HepG2 (cell line): ENCODE results near the gene RIBC1. TPM values are rescaled to one million over a fixed set of nuclear protein-coding genes. Genes with fewer than 3 reads are reported as not detected.

ENCODE experiments used
- ATAC-seq: fragments of 200-7000 bp; cut with Tn5 transposase; 3 replicates; pipeline ENCODE4 v1.9.1; 2020; ENCODE audit warnings: mild to moderate bottlenecking, moderate library complexity
- BruUV-seq: library from RNA; stranded (reverse); fragments of 400-500 nt; replicated peaks from 2 replicates; lab custom pipeline; 2021; lab: Mats Ljungman, UMichigan
- CTCF ChIA-PET: fragments of 300-600 bp; formaldehyde crosslinking; extraction: SDS; loops from one replicate; lab custom pipeline; 2021; ENCODE audit warnings: low total read pairs, inconsistent platforms, low intra/inter-chr PET ratio; lab: Yijun Ruan, JAX
- POLR2A ChIA-PET: fragments of 350-600 bp; sonication (Branson Sonifier 250); formaldehyde crosslinking; loops from one replicate; lab custom pipeline; 2020; ENCODE audit warnings: antibody characterized with exemption, inconsistent platforms; lab: Yijun Ruan, JAX
- DNase-seq: peaks from one replicate; pipeline ENCODE4 v3.0.0-alpha.2; 2015; ENCODE audit warnings: low spot score
- FAIRE-seq: peaks from 3 replicates; lab custom pipeline; 2011; peaks lifted over from hg19 to GRCh38; lab: Jason Lieb, UNC
- H2AFZ ChIP-seq: one replicate; pipeline ENCODE4 v1.6.1; 2011; ENCODE audit warnings: low read length, inconsistent platforms
- H3K27ac ChIP-seq: fragments of 300-600 bp; 3 replicates; pipeline ENCODE4 v1.8.0; 2011; ENCODE audit warnings: mixed run types, mild to moderate bottlenecking, mixed read lengths, low read length, inconsistent platforms; ENCODE audit not compliant: insufficient read depth; ENCODE audit errors: extremely low read length
- H3K27me3 ChIP-seq, 2 experiments: fragments of 200-600 bp in 1 of 2; 2 replicates in 1 of 2; 3 replicates in 1 of 2; pipeline versions ENCODE4 v1.6.0 to v1.8.0; 2011; ENCODE audit warnings: low read length in 2 of 2, mild to moderate bottlenecking in 2 of 2, moderate library complexity in 2 of 2, inconsistent platforms in 1 of 2; ENCODE audit not compliant: insufficient read depth in 2 of 2, control insufficient read depth in 1 of 2
- H3K36me3 ChIP-seq, 2 experiments: fragments of 200-600 bp in 1 of 2; replicated peaks in 1 of 2; 2 replicates in 1 of 2; 3 replicates in 1 of 2; pipeline versions ENCODE4 v1.5.1 to v1.8.0; 2011; ENCODE audit warnings: low read length in 2 of 2, inconsistent platforms in 1 of 2; ENCODE audit not compliant: insufficient read depth in 2 of 2, control insufficient read depth in 1 of 2
- H3K4me1 ChIP-seq: 2 replicates; pipeline ENCODE4 v1.5.1; 2012; ENCODE audit warnings: low read length, inconsistent platforms; ENCODE audit not compliant: insufficient read depth
- H3K4me2 ChIP-seq: 2 replicates; pipeline ENCODE4 v1.6.0; 2011; ENCODE audit warnings: low read depth, low read length, inconsistent platforms
- H3K4me3 ChIP-seq, 3 experiments: fragments of 200-600 bp in 1 of 3; sonication (generic), shearing (Covaris generic) in 1 of 3; replicated peaks in 1 of 3; 2 replicates each; pipeline ENCODE4 v1.5.1; 2011 to 2016; ENCODE audit warnings: low read length in 3 of 3, inconsistent platforms in 2 of 3, low read depth in 2 of 3, mild to moderate bottlenecking in 2 of 3, control low read depth in 1 of 3, mixed read lengths in 1 of 3; ENCODE audit not compliant: insufficient read depth in 1 of 3
- H3K79me2 ChIP-seq: one replicate; pipeline ENCODE4 v1.6.1; 2011; ENCODE audit warnings: low read length, inconsistent platforms; ENCODE audit not compliant: insufficient read depth
- H3K9ac ChIP-seq: 2 replicates; pipeline ENCODE4 v1.6.0; 2011; ENCODE audit warnings: mild to moderate bottlenecking, low read depth, low read length, inconsistent platforms; ENCODE audit not compliant: insufficient read depth
- H3K9me3 ChIP-seq: 2 replicates; pipeline ENCODE4 v1.5.1; 2012; ENCODE audit warnings: mild to moderate bottlenecking, low read length
- H4K20me1 ChIP-seq: 2 replicates; pipeline ENCODE4 v1.6.0; 2011; ENCODE audit warnings: inconsistent platforms, mild to moderate bottlenecking, low read length, moderate library complexity; ENCODE audit not compliant: insufficient read depth
- SMC3 ChIP-seq: IDR thresholded peaks from 2 replicates; pipeline ENCODE4 v1.6.1; 2011; ENCODE audit warnings: low read length, improper control_type of control experiment
- STAG1 ChIP-seq: sonication (generic); formaldehyde crosslinking; IDR thresholded peaks from 2 replicates; pipeline ENCODE4 v1.4.0; 2020; ENCODE audit warnings: missing genetic modification reagents
- ZNF354B ChIP-seq: sonication (generic); formaldehyde crosslinking; IDR thresholded peaks from 2 replicates; pipeline ENCODE4 v1.8.0; 2022; ENCODE audit warnings: mild to moderate bottlenecking, missing genetic modification reagents
- WGBS: methylation state at CpG from one replicate; pipeline ENCODE4 v1.1.6; 2017; ENCODE audit warnings: low lambda C conversion rate; 5-methylcytosine and 5-hydroxymethylcytosine counted together
- in situ Hi-C: cut with HindIII; loops from 2 replicates; pipeline ENCODE4 v1.10.0; 2017; ENCODE audit warnings: low pct_unique_long_range_greater_than_20kb; ENCODE audit not compliant: extremely low pct_ligation_motif_present
- intact Hi-C: fragments of 100-400 bp; cut with micrococcal nuclease; formaldehyde crosslinking; loops from one replicate; pipeline ENCODE4 v1.10.0; 2022; ENCODE audit not compliant: unreplicated experiment
- polyA plus RNA-seq, 8 experiments: library from polyadenylated mRNA; depleted of rRNA in 3 of 8; stranded (reverse) in 7 of 8; unstranded in 1 of 8; fragments of >200 nt; fragmentation: Illumina TruSeq in 4 of 8; extraction: Trizol in 4 of 8; gene quantifications; 2 replicates each; pipeline versions ENCODE4 v1.2.1 to v1.2.3, GENCODE V29; 2011 to 2016; ENCODE audit warnings: low read depth in 4 of 8, missing spikeins in 1 of 8, mixed read lengths in 1 of 8; ENCODE audit not compliant: insufficient read depth in 1 of 8
- total RNA-seq, 5 experiments: library from RNA; depleted of rRNA; stranded (reverse); fragments of >200 nt; fragmentation: Illumina TruSeq; extraction: Trizol; gene quantifications; 2 replicates each; pipeline ENCODE4 v1.2.3, GENCODE V29; 2016; ENCODE audit warnings: low read depth in 1 of 5
- TF ChIP-seq, protein P1 (sequence below): sonication (generic); formaldehyde crosslinking; IDR thresholded peaks from 2 replicates; pipeline ENCODE4 v1.4.0; 2020; ENCODE audit warnings: missing genetic modification reagents
- TF ChIP-seq, protein P2 (sequence below): sonication (generic); formaldehyde crosslinking; IDR thresholded peaks from 2 replicates; pipeline ENCODE4 v1.5.0; 2020; ENCODE audit warnings: mild to moderate bottlenecking, missing genetic modification reagents, moderate library complexity

RIBC1 gene
- total and polyA plus RNA-seq, 2 of the 13 experiments (the other 11 are each of a cell fraction or from before 2014, with no cell fraction given), result 0.55 TPM; not detected in 1

DNA sequence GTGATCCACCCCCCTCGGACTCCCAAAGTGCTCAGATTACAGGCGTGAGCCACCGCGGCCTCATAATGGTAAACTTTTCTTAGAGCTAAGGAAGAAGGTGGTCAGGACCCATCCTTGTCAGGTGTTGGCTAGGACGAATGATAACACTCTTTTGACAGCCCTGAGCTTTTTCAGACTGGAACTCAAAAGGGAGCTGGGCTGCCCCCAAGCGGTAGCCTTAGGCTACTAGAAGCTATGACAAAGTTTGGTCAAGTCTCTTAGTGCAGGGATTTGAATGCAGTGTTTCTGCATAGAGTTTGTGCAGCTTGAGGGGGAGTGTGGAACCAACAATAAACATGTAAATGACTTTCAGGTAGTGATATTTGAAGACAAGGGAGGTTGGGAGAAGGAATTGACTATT is 23.3 kb downstream of the RIBC1 start:
- CTCF ChIA-PET, result interaction anchor here (1.1 to 2.6 kb wide), 2 partner anchors 128 to 133 kb away, joined by 9 to 10 read pairs; no protein-coding TSS in a partner anchor
- Histone ChIP-seq H2AFZ (no peak overlapping the region), H3K36me3 (no peaks in the 10 kb centered on the region), H3K79me2 (no peaks in the 10 kb centered on the region), H4K20me1 (no peaks in the 10 kb centered on the region), H3K27me3 (no peaks in the 10 kb centered on the region), H3K4me1 (no peaks in the 10 kb centered on the region), H3K4me3 (no peak overlapping the region), H3K9me3 (no peaks in the 10 kb centered on the region), H3K27ac (no peak overlapping the region), H3K4me2 (no peak overlapping the region), H3K9ac (no peak overlapping the region)
- FAIRE-seq, result peak; percentile 39
- TF ChIP-seq, protein P1, sequence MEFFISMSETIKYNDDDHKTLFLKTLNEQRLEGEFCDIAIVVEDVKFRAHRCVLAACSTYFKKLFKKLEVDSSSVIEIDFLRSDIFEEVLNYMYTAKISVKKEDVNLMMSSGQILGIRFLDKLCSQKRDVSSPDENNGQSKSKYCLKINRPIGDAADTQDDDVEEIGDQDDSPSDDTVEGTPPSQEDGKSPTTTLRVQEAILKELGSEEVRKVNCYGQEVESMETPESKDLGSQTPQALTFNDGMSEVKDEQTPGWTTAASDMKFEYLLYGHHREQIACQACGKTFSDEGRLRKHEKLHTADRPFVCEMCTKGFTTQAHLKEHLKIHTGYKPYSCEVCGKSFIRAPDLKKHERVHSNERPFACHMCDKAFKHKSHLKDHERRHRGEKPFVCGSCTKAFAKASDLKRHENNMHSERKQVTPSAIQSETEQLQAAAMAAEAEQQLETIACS (CRISPR knock-in tag), result no peak
- TF ChIP-seq SMC3 (peak; percentile 45), STAG1 (CRISPR knock-in tag) (peak; percentile 60), ZNF354B (CRISPR knock-in tag) (no peak)
- TF ChIP-seq, protein P2, sequence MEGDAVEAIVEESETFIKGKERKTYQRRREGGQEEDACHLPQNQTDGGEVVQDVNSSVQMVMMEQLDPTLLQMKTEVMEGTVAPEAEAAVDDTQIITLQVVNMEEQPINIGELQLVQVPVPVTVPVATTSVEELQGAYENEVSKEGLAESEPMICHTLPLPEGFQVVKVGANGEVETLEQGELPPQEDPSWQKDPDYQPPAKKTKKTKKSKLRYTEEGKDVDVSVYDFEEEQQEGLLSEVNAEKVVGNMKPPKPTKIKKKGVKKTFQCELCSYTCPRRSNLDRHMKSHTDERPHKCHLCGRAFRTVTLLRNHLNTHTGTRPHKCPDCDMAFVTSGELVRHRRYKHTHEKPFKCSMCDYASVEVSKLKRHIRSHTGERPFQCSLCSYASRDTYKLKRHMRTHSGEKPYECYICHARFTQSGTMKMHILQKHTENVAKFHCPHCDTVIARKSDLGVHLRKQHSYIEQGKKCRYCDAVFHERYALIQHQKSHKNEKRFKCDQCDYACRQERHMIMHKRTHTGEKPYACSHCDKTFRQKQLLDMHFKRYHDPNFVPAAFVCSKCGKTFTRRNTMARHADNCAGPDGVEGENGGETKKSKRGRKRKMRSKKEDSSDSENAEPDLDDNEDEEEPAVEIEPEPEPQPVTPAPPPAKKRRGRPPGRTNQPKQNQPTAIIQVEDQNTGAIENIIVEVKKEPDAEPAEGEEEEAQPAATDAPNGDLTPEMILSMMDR (CRISPR knock-in tag), result peak; percentile 67
- intact Hi-C loops (no loop called here), in situ Hi-C loops (loop anchor here (10.0 kb wide), 1 partner anchor 131 kb away; no protein-coding TSS in a partner anchor)
- BruUV-seq, result no TSS peak
- peak; percentile 68 for ATAC-seq
- DNase-seq, result peak; percentile 19
- 35% methylated on average over 6 of the region's 6 CpGs for WGBS
- POLR2A ChIA-PET, result no interaction called here
